Right lobe of liver (tissue), 6 donors: ENCODE measurements around the gene ABCF1. TPM values are rescaled to one million over a fixed set of nuclear protein-coding genes. Genes with fewer than 3 reads are reported as not detected.

ENCODE experiments used
- ATAC-seq, 4 donors: fragments of 200-7000 bp; cut with Tn5 transposase; one replicate each; pipeline ENCODE4 v1.9.1; 2020; ENCODE audit warnings: mild to moderate bottlenecking in 4 of 4, moderate library complexity in 4 of 4
- DNase-seq, 3 donors: peaks; one replicate each; pipeline ENCODE4 v3.0.0-alpha.2; 2020
- H3K27ac ChIP-seq, 3 donors: fragments of 200-600 bp; one replicate each; pipeline ENCODE4 v1.8.0; 2022
- H3K27me3 ChIP-seq, 2 donors: fragments of 200-600 bp; one replicate each; pipeline ENCODE4 v1.8.0; 2022
- H3K36me3 ChIP-seq, 4 donors: fragments of 200-600 bp; sonication (generic) in 1 of 4; one replicate each; pipeline versions ENCODE4 v1.5.1 to v1.8.0; 2017 to 2022; ENCODE audit warnings: control low read depth in 1 of 4
- H3K4me1 ChIP-seq, 4 donors: fragments of 200-600 bp; sonication (generic) in 1 of 4; one replicate each; pipeline versions ENCODE4 v1.5.1 to v1.8.0; 2017 to 2022; ENCODE audit warnings: control low read depth in 1 of 4
- H3K4me3 ChIP-seq, 3 donors: fragments of 200-600 bp; one replicate each; pipeline ENCODE4 v1.8.0; 2022
- H3K9me3 ChIP-seq, 4 donors: fragments of 200-600 bp; sonication (generic) in 1 of 4; one replicate each; pipeline versions ENCODE4 v1.5.1 to v1.8.0; 2017 to 2022; ENCODE audit warnings: control low read depth in 1 of 4
- CTCF ChIP-seq, 4 donors: fragments of 200-600 bp in 3 of 4; fragments of 450-650 bp in 1 of 4; IDR thresholded peaks; one replicate each; pipeline versions ENCODE4 v1.5.1 to v1.8.0; 2016 to 2022; ENCODE audit warnings: antibody characterized with exemption in 4 of 4, mild to moderate bottlenecking in 2 of 4
- POLR2A ChIP-seq: fragments of 450-650 bp; IDR thresholded peaks from one replicate; pipeline ENCODE4 v1.6.1; 2017; ENCODE audit warnings: antibody characterized with exemption, mild to moderate bottlenecking
- WGBS: methylation state at CpG from one replicate; pipeline ENCODE4 v1.1.6; 2018; ENCODE audit warnings: low coverage, low lambda C conversion rate; ENCODE audit not compliant: insufficient coverage; ENCODE audit errors: missing lambda C conversion rate; 5-methylcytosine and 5-hydroxymethylcytosine counted together
- intact Hi-C, 2 donors: fragments of 100-400 bp; cut with DNase I; formaldehyde crosslinking; loops; one replicate each; pipeline versions ENCODE4 v1.11.2 to v1.14.1; 2022
- total RNA-seq, 6 experiments: library from RNA; depleted of rRNA in 2 of 6; stranded (reverse); fragments of >200 nt in 2 of 6; fragmentation: NEBNext Ultra II Directional in 3 of 6; extraction: Animal tissue kit (Norgen Biotek cat#: 25700) in 3 of 6; gene quantifications; one replicate each; pipeline versions ENCODE4 v1.1.0 to v1.2.4, GENCODE V29; 2016 to 2023
- donor health status: DM: no; HTN: yes; CAD: no.
- donor health status: DM: no; HTN: no; CAD: no.
- donor health status: DM: no; HTN: no; CAD: no.
- donor health status: DM: no; HTN: yes; CAD: no.
- donor health status: DM: no; HTN: yes; CAD: no.

The ABCF1 gene
- total RNA-seq, 6 experiments from 2014 or later = 23.3 to 35.2 (median 26.8) TPM

GRCh38 chr6:30617565-30618269, 46.5 kb downstream of the ABCF1 start, which contains the start of gene MRPS18B:
Gene MRPS18B, plus strand, starts transcription at chr6:30617840. Its CDS starts 26 bp downstream, at chr6:30617866.
- ATAC-seq (peak; percentile 81 to 92 (median 82)), DNase-seq (peak; percentile 98 to 99 (median 99))
- Histone ChIP-seq H3K27me3 (no peaks in the 10 kb centered on the region), H3K4me3 (peak within 1 kb of the TSS; percentile 88 to 91 (median 89)), H3K4me1 (peaks cover 0 to 14% (median 6%) of the 10 kb centered on the region in 4 donors), H3K9me3 (no peaks in the 10 kb centered on the region), H3K27ac (peak within 1 kb of the TSS; percentile 88 to 96 (median 96)), H3K36me3 (peaks cover 0 to 45% (median 25%) of the 10 kb centered on the region in 4 donors)
- TF ChIP-seq POLR2A (peak; percentile 67), CTCF (IDR thresholded peaks at IDR 0.05) (no peak)
- intact Hi-C loops = no loop called here
- 0% methylated on average over 34 of the region's 34 CpGs for WGBS

GRCh38 chr6:30618270-30618797, 47.1 kb downstream of the ABCF1 start:
- Histone ChIP-seq H3K4me3 (peak overlapping the region; percentile 54 to 70 (median 68)), H3K4me1 (peaks cover 0 to 14% (median 5%) of the 10 kb centered on the region in 4 donors), H3K27ac (peak overlapping the region; percentile 88 to 96 (median 96)), H3K27me3 (no peaks in the 10 kb centered on the region), H3K36me3 (peaks cover 0 to 51% (median 26%) of the 10 kb centered on the region in 4 donors), H3K9me3 (no peaks in the 10 kb centered on the region)
- intact Hi-C loops = no loop called here
- 5% methylated on average over 8 of the region's 8 CpGs for WGBS
- ATAC-seq (no peak), DNase-seq (no peak)
- TF ChIP-seq POLR2A (no peak), CTCF (IDR thresholded peaks at IDR 0.05) (no peak)

GRCh38 chr6:30619561-30619960, 48.3 kb downstream of the ABCF1 start:
- WGBS = 92% methylated on average over 11 of the region's 11 CpGs
- ATAC-seq (no peak), DNase-seq (no peak)
- peaks cover 0 to 8% (median 0%) of the 10 kb centered on the region in 4 donors for H3K4me1 ChIP-seq
- no peaks in the 10 kb centered on the region for H3K9me3 ChIP-seq
- intact Hi-C loops = no loop called here
- H3K4me3 ChIP-seq = no peak overlapping the region
- TF ChIP-seq POLR2A (no peak), CTCF (IDR thresholded peaks at IDR 0.05) (no peak)
- H3K27me3 ChIP-seq = no peaks in the 10 kb centered on the region
- H3K27ac ChIP-seq = no peak overlapping the region
- peaks cover 0 to 63% (median 27%) of the 10 kb centered on the region in 4 donors for H3K36me3 ChIP-seq

GRCh38 chr6:30625511-30625910, 54.3 kb downstream of the ABCF1 start:
- ATAC-seq (no peak), DNase-seq (no peak)
- no peaks in the 10 kb centered on the region for H3K27me3 ChIP-seq
- intact Hi-C loops = loop anchor here (10.0 kb wide), 2 partner anchors 49 to 109 kb away; partner anchors contain the start of gene DHX16 (in 1 of the 2)
- H3K9me3 ChIP-seq = no peaks in the 10 kb centered on the region
- H3K4me1 ChIP-seq = peaks cover 0 to 7% (median 3%) of the 10 kb centered on the region in 4 donors
- no peak overlapping the region for H3K27ac ChIP-seq
- TF ChIP-seq POLR2A = no peak
- TF ChIP-seq CTCF (IDR thresholded peaks at IDR 0.05) = no peak
- 90% methylated on average over 2 of the region's 8 CpGs for WGBS
- no peak overlapping the region for H3K4me3 ChIP-seq
- H3K36me3 ChIP-seq = peaks cover 0 to 58% (median 22%) of the 10 kb centered on the region in 4 donors
